Measurements from ENCODE around the gene AKAP5.

AKAP5 gene, protein sequence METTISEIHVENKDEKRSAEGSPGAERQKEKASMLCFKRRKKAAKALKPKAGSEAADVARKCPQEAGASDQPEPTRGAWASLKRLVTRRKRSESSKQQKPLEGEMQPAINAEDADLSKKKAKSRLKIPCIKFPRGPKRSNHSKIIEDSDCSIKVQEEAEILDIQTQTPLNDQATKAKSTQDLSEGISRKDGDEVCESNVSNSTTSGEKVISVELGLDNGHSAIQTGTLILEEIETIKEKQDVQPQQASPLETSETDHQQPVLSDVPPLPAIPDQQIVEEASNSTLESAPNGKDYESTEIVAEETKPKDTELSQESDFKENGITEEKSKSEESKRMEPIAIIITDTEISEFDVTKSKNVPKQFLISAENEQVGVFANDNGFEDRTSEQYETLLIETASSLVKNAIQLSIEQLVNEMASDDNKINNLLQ

DNA sequence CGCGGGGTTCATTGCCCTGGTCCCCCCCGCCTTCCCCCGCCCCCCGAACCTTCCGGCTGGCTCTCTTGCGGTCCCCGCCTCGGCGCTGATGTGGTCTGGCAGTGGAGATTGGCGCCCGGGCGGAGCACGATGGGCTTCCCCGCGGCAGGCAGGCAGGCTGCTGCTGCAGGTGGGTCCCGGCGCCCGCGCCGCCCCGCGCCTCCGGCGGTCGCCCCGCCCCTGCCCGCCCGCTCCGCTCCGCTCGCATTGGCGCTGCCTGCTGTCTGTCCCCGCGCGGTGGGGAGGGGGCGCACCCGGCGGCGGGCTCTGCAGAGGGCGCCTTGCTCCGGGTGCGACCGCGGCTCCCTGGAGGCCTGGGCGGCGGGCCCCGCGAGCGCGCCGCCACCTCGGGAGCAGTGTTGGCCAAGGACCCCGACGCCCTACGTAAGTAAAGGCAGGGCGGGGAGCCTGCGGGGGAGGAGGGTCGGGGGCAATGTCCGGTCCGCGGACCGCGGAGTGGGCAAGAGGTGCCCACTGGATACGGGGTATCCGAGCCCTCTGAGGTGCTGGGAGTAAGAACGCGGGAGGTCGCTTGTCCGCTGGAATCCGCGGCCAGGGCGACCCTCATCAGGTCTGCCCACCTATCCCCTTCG, at the start of gene AKAP5:
Gene AKAP5, plus strand, starts transcription at position 309 of the 632 bp plus-strand sequence. CDS start 2,896 bp downstream, outside the sequence.
- no peak for DNase-seq

DNA sequence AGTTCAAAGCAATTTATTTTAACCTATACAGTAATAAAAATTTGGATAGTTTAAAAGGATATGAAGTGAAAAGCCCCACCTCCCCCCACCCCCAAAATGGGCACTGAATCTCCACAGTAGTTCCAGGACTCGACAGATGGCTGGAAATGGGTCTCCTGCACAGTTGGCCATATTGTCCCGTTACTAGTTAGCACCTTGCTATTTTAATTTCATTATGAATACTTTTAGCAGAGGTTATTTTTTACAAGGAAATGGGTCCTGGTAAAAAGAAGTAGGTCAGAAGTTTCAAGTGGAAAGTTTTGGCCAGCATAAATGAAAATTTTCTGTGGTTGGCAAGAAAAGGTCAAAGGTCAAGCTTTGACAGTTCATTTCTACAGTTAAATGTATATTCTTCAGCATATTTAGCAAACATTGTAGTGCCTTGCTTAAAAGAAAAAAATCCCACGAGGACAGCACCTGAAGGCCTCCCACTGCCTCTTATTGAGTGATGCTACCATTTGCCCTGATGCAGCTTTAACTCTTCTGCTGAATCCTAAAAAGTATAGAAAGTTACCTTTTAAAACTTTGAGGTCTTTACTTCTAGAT, 48.9 kb upstream of the AKAP5 start:
- no peak for DNase-seq

DNA sequence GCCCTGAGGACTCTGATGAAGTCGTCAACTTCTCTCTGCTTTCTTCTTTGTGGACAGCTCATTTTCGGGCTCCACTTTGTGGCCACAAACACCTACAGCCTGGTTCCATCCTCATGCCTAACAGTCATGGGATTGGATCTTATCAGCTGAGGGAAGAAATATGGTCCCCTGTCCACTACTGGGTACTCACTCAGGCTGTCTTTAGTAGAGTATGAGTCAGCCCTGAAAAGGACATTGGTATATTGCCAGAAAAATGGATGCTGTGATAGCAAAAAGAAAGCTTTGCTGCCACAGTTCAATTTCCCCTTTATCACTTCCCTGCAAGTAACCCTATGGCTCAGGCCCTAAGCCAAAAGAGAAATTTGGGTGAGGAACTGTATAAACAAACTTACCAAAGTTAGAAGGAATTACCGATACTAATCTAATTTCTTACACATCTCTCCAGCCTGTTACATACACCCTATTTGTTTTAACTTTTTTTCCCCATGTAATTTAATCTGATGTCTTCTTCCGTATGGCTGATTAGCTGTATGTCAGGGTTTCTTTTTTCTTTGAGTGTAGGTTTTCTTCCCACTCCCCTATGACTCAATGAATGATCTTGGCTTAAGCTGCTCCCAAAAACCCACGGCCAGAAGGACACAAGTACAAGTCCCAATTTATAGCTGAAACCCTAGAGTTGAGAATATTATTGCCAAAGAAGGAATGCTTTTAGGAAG, 48.1 kb upstream of the AKAP5 start:
- DNase-seq, result no peak

DNA sequence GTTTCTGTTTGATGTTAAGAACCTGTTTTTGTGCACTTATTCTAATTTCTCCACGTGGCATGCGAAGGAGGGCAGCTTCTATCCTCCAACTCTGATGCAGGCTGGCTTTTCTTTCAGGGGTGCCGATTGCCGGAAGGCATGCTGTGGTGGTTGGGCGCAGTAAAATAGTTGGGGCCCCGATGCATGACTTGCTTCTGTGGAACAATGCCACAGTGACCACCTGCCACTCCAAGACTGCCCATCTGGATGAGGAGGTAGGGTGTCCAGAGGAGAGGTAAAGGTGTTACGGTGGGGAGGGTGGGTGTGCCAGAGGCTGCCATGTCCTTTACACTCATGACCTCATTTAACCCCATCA, 47.6 kb upstream of the AKAP5 start:
- no peak for DNase-seq

DNA sequence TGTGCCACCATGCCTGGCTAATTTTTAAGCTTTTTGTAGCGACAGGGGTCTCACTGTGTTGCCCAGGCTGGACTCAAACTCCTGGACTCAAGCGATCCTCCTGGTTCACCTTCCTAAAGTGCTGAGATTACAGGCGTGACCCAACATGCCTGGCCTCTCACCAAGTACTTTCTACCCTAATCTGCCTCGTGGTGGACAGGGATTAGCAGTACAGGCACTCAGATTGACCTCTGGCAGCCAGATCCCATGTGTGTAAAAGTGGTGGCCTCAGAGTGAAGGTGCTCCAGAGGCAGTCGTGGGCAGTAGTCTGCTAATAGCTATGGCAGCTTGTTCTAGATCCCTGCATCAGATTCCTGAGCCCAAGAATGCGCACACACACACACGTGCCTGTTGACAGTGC, 46.3 kb upstream of the AKAP5 start:
- DNase-seq, result no peak

DNA sequence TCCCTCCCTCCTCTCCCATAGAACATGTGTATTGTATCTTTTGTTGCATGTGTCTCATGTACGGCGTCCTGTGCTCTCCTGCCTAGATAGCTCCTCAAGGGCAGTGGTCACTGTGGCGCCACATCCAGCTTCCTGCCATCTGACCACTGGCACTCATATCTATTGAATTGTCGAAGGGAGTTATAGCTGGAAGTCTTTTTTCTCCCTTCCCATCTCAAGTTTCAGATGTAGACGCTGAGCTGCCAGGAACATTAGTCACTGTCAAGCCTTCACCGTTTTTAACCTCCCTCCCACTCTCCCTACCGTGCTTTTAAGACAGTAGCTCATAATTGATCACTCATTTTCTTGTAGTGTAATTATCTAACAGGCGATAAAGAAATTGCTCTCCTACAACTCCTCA, 44.1 kb upstream of the AKAP5 start:
- no peak for DNase-seq

DNA sequence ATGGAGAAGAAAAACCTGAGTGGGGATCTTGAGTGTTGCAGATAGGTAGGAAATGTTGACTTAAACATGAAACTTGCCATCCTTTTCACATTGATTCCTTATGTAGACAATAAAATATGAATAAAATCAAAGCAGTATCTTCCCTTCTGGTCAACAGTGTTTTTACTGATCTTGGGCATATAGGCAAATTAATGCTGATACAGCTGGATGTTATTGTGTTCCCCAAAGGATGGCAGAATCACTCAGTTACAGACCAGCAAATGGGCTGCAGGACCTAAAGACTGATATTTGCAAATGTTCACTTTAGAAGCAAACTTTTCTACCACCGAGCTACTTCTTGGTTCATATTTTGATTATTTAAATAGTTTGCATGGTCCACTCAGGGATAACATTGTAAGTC, 43.3 kb upstream of the AKAP5 start:
- DNase-seq, result no peak

DNA sequence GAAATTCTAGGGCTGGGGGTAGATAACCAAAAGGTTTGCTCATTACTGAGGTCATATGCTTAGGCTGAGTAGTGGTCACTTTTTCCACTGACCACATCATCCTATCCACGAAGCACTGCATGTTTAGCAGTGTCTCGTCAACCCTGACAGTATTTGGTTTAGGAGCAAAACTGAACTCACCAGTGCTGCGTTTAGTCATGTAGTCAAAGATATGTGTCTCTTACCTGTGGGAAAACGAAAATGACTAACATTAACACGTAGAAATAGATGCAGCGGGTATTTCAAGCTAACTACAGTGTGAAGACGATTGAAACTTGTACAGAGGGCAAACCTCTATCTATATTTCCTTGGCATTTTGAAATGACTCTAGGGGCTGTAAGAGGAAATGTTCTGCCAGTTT, 42.5 kb upstream of the AKAP5 start:
- DNase-seq, result no peak

DNA sequence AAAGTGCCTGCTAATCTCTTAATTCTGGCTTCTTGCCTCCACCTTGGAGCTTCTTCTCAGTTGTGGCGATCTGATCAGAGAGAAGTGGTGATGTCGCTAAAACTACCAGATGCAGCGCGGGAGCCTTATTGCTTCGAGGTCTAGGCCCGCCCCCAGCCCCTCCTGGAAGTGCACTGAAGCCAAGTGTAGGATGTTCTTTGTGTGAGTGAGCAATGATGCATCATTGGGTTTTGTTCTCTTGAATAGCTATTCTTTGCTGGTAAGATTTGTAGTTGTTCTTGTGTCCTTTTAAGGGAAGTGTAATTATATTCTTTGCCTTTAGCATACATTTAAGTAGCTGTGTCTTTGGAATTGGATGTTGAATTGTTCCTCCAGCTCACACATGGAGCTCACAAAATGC, 41.3 kb upstream of the AKAP5 start:
- DNase-seq, result no peak

DNA sequence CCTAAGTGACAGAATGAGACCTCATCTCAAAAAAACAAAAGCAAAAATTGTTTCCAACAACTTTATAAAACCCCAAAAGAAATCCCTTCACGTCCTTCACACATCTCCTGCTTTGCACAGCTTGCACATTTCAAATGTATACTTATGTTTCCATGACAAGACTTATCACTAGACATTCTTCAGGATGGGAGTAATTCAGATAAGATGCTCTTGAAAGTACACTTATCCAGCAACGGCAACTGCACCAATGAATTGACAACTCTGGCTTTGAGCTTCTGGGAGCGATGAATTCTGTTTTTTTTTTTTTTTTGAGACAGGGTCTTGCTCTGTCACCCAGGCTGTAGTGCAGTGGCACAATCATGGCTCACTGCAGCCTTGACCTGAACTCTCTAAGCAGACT, 30.8 kb upstream of the AKAP5 start:
- no peak for DNase-seq

DNA sequence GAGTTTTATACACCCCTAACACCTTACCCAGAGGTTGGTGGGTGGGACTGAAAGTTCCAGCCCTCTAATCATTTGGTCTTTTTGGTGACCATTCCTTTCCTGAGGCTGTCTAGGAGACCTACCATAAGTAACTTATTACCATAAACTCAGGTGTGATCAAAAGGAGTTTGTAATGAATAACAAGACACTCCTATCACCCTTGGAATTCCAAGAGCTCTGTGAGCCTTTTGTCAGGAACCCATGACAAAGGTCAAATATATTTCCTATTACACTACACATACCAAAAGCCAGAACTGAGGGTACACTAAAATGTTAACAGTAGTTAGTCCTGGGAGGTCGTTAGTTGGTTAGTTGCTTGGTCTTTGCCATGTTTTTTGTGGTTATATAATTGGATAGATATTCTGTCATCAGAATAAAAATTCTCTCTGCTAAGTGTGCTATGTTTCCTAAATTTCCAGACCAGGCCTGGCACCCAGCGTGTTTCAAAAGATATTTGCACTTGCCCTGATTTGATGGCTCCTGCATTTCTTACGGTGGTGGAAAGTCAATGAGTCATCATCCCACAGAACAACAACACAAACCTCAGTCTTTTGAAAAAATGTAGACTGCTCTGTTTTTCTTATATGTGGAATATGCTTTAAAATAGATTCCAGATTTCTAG, 27.0 kb upstream of the AKAP5 start:
- DNase-seq, result no peak

DNA sequence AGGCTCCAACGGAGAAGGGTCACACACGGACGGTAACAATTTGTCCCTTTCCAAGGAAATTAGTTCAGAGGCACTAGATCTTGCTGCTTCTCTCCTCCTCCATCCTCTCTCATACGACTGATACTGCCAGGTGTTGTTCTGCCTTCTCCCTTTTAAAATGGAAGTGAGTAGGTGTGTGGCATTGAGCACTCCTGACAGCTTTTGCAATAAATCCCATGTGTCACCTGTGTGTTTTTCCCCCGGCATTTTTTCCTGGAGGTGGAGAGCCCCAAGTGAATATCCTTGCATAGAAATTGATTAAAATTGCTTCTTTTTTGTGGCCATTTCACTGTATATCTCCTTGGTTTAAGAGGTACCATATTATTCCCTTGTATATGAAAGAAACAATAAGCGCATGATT, 26.2 kb upstream of the AKAP5 start:
- DNase-seq, result no peak

DNA sequence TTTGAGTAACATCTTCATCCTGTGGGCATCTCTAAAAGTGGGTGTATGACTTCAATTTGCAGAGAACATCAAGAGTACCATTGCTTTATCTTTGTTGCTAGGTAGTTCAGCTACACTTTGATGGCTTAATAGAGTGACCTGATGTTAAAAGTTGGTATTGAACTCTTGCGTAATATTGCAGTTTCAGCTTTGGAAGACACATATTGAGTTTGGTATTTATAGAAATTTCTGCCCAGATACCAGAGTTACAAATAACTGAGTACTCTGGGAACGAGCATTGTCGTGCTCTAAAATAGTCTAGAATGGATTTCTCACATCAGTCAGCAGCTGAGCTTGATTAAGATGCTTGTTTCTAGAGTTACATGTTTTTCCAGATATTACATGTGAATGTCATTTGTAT, 24.8 kb upstream of the AKAP5 start:
- no peak for DNase-seq

DNA sequence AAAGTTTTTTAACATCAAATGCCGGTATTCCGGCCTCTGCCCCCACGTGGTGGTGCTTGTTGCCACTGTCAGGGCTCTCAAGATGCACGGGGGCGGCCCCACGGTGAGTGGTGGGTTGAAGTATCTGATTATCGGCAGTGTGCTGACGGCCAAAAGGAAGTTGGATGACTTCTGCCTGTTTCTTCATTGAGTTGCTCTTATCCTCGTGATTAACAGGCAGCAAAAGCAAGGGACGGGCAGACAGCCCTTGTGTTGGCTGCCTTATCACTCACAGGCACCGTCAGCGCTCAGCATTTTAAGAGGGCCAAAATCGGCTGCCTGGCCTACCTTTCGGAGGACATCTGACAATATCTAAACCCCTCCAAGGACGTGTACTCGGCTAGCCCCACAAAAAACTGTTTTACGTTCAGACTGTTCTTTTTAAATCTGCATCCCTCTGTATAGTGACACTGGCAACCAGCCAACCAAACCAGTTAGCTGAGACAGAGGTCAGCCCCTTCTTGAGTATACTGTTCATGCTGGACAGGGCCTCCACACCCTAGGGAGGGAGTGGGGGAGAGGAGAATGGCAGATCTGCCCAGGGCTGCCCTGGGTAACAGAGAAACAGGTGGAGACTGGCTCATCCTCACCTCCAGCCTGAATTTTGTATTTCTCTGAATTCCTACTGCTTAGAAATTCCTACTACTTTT, 22.9 kb upstream of the AKAP5 start:
- DNase-seq, result no peak

DNA sequence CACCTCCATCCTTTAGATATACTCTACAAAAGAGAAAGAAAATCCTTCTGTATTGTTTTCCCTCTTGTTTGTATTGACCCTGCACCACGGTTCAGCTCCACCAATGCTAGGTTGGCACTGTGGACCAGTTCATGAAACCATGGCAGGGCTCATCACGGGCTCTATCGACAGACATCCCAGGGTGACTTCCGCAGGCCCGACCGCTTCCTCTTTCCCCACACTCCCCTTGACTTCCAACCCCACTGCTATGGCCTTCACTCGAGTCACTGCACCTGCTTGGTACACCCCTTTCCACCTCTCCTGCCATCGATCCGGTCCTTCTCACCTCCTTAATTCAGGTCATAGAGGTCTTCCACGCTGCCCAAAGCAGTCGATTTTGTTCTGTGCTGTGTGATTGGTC, 21.2 kb upstream of the AKAP5 start:
- DNase-seq, result no peak

DNA sequence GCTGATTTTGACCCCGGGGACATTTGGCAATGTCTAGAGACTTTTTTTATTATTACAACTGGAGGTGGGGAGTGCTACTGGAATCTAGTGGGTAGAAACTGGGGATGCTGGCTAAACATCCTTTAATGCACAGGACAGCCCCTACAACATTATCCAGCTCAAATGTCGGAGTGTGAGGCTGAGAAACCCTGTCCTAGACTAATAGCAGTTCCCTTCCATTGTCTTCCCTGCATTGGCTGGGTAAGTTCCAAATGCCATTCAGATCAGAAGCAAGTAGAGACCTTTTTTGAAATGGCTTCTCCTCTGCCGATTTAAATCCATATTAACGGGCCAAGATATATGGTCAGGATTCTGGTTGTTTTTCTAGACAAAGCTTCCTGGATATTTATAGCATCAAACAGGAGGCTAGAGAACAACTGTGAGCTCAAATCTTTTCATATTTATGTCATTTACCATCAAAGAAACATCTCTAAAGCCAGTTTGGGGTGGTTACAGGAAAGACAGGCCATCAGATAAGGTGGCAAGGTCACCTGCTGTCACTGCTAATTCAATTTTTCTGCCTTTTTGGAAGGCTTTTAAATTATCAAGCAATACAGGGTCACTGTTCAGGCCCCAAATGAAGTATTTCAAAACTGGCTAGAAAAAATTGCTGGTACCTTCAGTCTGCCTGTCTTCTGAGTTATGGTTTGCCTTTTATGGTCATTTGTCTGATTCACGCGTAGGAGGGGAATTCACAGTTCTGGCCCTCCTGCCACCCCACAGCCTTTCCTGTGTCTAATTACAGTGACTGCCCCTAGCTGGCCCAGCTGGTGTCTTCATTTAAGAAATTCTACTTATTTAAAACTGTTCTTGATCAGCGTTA, 20.1 kb upstream of the AKAP5 start:
- DNase-seq, result no peak

DNA sequence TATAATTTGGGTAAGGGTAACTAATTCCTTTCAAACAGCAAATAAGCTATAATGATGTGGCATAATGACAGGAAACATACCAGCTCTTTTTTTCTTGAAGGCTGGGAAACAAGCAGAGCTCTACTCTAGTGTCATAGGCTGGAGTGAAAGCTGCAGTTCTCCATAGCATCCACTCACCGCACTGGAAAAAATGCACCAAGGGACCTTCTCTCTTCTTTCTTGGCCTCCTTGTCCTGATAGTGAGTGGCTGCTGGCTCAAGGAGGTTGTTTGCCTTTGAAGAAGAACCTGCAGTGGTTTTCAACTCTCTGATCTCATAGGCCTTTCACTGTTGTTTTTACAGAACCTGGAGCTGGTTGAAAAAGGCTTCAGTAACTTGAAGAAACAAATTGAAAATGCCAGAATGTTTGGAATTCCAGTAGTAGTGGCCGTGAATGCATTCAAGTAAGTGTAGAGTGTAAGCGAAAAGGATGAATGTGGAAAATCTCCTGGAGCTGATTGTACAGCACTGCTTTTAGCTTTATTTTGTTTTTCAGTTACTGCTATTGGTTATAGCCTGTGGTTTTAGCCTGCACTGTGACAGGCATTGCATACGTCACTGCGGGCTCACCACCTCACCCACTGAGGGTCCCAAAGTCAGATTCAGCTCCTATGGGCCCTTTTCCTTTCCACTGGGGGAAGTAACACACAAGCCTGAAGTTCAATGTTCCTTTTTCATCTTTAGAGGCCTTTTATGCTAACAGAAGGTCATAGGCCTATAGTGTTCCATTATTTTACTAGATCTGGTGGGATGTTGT, 17.2 kb upstream of the AKAP5 start:
- DNase-seq, result no peak

DNA sequence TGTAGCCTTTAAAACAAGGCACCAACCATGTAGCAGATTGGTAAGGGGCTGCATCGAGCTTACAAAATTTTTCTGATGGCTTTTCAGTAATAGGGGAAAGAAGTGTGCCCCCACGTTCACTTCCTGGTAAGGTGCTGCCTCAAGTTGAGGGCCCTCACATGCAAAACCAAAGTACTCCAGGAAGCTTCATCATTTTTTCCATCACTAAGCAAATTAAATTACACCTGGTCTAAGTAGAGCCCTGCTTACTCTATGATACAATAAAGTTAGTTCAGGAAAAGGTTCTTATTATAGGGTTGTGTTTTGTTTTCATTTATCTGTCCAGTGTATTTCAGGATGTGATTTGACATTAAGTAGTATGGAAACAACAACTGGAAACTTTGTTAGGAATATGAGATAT, 15.0 kb upstream of the AKAP5 start:
- no peak for DNase-seq

DNA sequence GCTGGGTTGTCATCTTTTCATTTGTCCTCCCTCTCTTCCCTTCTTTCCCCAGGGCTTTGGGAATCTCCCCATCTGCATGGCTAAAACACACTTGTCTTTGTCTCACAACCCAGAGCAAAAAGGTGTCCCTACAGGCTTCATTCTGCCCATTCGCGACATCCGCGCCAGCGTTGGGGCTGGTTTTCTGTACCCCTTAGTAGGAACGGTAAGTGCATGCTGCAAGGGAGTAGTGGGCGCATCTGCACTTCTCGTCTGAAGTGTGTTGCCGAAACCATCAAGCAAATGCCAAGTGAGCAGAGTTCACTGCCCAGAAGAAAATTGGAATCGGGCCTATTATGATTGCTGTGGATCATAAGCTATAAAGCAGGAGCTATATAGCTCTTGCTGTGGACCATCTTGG, 10.6 kb upstream of the AKAP5 start:
- no peak for DNase-seq

DNA sequence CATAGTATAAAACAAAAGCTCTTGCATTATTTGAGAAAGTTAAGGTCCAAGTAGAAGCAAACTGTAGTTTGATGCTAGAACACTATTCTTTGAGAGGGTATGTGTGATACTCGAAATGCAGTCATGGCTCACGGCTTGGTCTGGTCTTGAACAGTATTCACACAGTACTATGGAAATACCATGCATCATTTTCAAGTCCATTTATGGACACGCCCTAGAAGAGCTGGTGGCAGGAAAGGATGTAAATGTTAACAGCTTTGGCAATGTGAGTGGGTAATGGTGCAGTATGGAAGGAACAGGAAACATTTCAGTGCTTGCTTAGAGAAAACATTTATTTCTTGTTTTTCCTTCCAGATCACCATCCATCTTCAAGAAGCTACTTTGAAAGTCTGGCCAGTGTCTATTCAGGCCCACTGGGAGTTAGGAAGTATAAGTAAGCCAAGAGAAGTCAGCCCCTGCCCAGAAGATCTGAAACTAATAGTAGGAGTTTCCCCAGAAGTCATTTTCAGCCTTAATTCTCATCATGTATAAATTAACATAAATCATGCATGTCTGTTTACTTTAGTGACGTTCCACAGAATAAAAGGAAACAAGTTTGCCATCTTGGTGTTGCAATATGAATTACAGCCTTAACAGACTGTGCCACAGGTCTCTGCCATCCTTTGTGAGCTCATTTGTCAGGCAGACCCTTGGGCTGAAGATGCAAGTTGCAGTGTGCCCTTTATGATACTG, 5.7 kb upstream of the AKAP5 start:
- no peak for DNase-seq
